Measurements from ENCODE around the gene GAS2L3. TPM values are rescaled to one million over a fixed set of nuclear protein-coding genes. Genes with fewer than 3 reads are reported as not detected.

The GAS2L3 gene
- 19.4 and 24.5 TPM in 2 replicates for total RNA-seq

DNA sequence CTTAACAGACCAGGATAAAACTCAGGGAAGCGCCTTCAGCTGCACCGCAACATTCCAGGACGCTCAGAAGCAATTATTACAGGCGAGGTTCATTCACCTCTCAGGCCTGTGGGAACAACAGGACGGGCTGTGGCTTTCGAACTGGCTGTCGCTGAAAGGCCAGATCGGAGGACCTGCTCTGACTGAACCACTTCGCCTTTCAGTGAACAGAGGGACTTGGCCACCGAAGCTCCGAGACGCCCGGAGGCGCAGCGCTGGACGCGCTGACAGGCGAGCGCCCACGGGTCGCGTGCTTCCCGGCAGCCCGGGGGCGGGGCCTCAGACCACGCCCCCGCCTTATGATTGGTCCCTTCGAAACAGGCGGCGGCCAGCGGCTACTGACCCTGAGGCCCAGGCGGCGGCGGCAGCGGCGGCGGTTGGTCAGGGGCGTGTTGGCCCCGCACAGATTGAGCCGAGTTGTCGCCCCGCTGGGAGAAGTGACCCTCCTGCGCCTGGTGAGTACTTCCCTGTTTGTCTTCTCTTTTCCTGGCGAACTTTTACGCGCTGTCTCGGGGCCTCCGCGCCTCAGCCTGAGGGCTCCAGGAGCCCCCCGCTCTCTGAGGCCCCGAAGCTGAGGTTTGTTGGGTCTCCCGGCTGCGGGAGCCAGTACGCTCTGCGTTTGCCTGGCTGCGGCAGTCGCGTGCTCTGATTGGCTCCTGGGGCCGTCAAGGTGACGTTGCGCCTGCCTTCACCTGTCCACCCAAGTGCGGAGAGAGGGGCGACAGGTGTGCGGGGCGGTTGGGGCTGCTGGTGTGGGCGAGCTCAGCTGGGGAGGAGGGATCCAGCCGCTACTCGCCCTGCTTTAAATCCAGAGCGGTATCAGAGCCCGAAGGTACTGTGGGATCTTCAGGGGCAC lies at the start of gene GAS2L3:
Gene GAS2L3, plus strand, starts transcription at position 393 of the 895 bp plus-strand sequence. CDS start 21,221 bp downstream, outside the sequence.

Small RNA genes within 50 kb of the gene (small RNA-seq; reads per million reads assigned to genes)
- gene AC010200.2: not detected

Other genes starting within 250 kb of the GAS2L3 start
- not detected in 2 replicates for gene SLC17A8, start 216.6 kb upstream of the GAS2L3 start, total RNA-seq
- not detected in 2 replicates for gene NR1H4, start 99.8 kb upstream of the GAS2L3 start, total RNA-seq
- not detected in 2 replicates for gene ANO4, start 221.1 kb downstream of the GAS2L3 start, total RNA-seq